NCI-H2196 (cell line): ENCODE results near the gene CEP57.
"Not testable (repeated sequence)": the region's sequence is repeated elsewhere in the genome, so short reads cannot be mapped to it uniquely, and the experiment has no call there.

Experiments used
- DNase-seq: peaks from one replicate; lab custom pipeline; 2025; ENCODE audit not compliant: unreplicated experiment; lab: John Stamatoyannopoulos, UW

CEP57 gene

GRCh38 chr11:95853138-95853537, 62.8 kb downstream of the CEP57 start:
- no peak for DNase-seq

DNA sequence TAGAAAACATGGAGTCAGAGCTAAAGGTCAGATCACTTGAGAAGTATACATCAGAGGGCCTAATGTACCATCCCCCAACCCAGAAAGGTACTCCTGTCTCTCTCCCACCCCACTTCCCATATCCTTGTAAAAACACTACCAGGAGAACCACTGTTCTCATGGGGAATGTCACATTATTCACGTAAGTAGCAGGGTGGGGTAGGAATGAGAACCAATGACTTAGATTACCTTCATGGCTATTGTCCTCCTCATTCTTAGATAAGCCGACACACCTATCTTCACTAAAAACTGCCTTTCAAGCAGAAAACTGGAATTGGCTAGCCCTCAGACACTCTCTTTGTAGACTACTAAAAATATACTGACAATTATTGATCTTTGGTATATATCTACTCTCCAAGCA, 63.6 kb downstream of the CEP57 start:
- DNase-seq = no peak

- not testable (repeated sequence) for DNase-seq
These were observed 64.1 kb downstream of the CEP57 start for GRCh38 chr11:95854362-95854761.

- DNase-seq = not testable (repeated sequence)
These were observed 69.7 kb downstream of the CEP57 start for GRCh38 chr11:95860024-95860423.

DNA sequence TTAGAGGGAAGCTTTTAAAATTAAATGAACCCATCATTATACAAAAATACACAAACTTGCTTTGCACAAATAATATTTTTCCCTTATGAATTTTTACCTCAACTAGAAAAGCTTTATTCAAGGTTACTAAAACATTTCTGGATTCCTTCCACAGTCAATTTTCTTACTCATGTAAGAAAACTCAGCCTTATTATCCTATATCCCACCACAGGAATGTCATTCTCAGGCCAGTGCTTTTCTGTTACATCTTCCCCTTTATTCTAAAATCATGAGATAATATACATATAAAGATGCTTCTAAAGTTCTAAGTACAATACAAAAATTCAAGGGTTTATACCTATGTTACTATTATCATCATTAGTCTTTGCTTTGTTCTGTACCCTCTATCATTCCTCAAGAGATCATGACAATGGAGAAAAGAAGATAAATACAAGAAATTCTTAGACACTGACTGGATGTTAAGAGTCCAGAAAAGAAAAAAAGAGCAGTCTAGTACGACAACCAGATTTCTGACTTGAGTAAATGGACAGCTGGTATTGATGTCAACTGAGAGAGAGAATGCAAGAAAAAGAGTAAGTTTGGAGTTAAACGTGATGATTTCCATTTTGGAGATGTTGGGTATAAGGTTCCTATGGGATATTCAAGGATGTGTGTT, 73.3 kb downstream of the CEP57 start:
- DNase-seq = no peak

GRCh38 chr11:95867105-95867504, 76.8 kb downstream of the CEP57 start:
- DNase-seq = no peak

DNA sequence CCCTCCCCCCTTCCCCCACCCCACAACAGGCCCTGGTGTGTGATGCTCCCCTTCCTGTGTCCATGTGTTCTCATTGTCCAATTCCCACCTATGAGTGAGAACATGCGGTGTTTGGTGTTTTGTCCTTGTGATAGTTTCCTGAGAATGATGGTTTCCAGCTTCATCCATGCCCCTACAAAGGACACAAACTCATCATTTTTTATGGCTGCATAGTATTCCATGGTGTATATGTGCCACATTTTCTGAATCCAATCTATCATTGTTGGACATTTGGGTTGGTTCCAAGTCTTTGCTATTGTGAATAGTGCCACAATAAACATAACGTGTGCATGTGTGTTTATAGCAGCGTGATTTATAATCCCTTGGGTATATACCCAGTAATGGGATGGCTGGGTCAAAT, 80.6 kb downstream of the CEP57 start:
- not testable (repeated sequence) for DNase-seq

DNA sequence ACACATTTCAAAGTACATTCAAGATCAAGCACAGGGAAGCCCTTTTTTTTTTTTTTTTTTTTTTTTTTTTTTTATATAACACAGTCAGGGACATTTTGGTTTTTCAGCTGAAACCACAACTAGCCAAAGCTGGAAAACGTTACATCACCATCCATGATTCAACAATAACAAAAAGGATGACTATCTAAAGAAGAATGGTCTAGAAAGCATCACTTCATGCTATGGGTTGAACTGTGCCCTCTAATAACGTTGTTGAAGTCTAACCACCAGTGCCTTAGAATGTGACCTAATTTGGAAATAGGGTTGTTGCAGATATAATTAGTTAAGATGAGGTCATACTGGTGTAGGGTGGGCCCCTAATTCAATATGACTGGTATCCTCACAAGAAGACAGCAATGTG, 87.0 kb downstream of the CEP57 start:
- no peak for DNase-seq
